Spleen (tissue), 7 donors: ENCODE data around the gene ITIH4.

Source experiments
- POLR2A ChIP-seq, 3 donors: fragments of 450-650 bp; IDR thresholded peaks; one replicate each; pipeline ENCODE4 v1.5.1; 2017; ENCODE audit warnings: antibody characterized with exemption in 3 of 3, mild to moderate bottlenecking in 1 of 3
- POLR2AphosphoS5 ChIP-seq, 3 donors: sonication (generic); formaldehyde crosslinking; IDR thresholded peaks; one replicate each; pipeline ENCODE4 v1.5.1; 2017; ENCODE audit warnings: antibody characterized with exemption in 3 of 3
- TF ChIP-seq, protein P1 (sequence below), 11 experiments: fragments of 200-600 bp in 7 of 11; fragments of 450-650 bp in 4 of 11; sonication (generic) in 4 of 11; IDR thresholded peaks in 8 of 11; conservative IDR thresholded peaks in 3 of 11; 1 replicate in 7 of 11; 2 replicates in 4 of 11; pipeline versions ENCODE4 v1.4.0 to v1.8.0; 2016 to 2021; ENCODE audit warnings: antibody characterized with exemption in 11 of 11, inconsistent platforms in 4 of 11, mild to moderate bottlenecking in 1 of 11
- donor health status: DM: no; HTN: no; CAD: no; lungs with moderate emphysema.
- donor health status: DM: no; HTN: no; CAD: no.
- donor health status: DM: no; HTN: no; CAD: no.

DNA sequence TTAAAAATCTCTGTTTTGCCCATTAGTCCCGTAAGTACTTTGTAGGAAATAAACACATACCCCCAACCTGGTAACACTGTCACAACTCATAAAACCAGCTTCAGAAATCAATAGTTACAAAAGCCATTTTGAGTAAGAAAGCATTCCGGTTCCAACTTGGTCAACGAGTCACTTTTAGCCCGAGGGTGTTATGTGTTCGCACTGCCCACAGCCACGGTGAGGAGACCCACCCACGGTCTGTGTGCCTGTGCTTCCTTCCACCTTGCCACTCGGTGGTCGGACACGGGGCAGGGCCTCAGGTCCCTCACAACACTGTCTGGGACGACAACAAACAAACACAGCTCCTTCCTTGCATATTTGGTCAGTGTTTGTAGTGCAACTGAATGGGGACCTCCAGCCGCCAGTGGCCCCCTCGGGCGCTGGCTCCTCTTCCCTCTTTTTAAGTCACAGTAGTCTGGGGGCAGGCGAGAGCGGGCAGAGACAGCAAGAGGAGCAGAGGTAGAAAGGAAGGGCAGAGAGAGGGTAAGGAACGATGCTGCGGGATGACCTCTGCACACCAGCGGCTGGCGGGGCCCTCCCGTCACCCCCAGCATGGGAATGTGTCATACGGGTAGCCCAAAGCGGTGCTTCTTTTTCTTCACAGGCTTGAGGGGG lies 9.5 kb upstream of the ITIH4 start:
- TF ChIP-seq POLR2A (IDR thresholded peaks at IDR 0.05) (no peak), POLR2AphosphoS5 (IDR thresholded peaks at IDR 0.05) (no peak)
- TF ChIP-seq, protein P1, sequence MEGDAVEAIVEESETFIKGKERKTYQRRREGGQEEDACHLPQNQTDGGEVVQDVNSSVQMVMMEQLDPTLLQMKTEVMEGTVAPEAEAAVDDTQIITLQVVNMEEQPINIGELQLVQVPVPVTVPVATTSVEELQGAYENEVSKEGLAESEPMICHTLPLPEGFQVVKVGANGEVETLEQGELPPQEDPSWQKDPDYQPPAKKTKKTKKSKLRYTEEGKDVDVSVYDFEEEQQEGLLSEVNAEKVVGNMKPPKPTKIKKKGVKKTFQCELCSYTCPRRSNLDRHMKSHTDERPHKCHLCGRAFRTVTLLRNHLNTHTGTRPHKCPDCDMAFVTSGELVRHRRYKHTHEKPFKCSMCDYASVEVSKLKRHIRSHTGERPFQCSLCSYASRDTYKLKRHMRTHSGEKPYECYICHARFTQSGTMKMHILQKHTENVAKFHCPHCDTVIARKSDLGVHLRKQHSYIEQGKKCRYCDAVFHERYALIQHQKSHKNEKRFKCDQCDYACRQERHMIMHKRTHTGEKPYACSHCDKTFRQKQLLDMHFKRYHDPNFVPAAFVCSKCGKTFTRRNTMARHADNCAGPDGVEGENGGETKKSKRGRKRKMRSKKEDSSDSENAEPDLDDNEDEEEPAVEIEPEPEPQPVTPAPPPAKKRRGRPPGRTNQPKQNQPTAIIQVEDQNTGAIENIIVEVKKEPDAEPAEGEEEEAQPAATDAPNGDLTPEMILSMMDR (IDR thresholded peaks at IDR 0.05 in 8 of 11, conservative IDR thresholded peaks at IDR 0.05 in 3 of 11) = no peak
